GM18508 (cell line): Measurements from ENCODE around the gene ZNF732.
"Not testable (repeated sequence)": the region's sequence is repeated elsewhere in the genome, so short reads cannot be mapped to it uniquely, and the experiment has no call there.

Experiments
- ATAC-seq: cut with Tn5 transposase; IDR thresholded peaks from one replicate; pipeline ENCODE4 v1.9.1; 2021; ENCODE audit warnings: moderate number of reproducible peaks; ENCODE audit not compliant: insufficient read depth, unreplicated experiment

The ZNF732 gene

GRCh38 chr4:256492-256891 lies 48.8 kb downstream of the ZNF732 start:
- no peak for ATAC-seq

GRCh38 chr4:253936-254756 lies 51.1 kb downstream of the ZNF732 start:
- ATAC-seq: no peak

DNA sequence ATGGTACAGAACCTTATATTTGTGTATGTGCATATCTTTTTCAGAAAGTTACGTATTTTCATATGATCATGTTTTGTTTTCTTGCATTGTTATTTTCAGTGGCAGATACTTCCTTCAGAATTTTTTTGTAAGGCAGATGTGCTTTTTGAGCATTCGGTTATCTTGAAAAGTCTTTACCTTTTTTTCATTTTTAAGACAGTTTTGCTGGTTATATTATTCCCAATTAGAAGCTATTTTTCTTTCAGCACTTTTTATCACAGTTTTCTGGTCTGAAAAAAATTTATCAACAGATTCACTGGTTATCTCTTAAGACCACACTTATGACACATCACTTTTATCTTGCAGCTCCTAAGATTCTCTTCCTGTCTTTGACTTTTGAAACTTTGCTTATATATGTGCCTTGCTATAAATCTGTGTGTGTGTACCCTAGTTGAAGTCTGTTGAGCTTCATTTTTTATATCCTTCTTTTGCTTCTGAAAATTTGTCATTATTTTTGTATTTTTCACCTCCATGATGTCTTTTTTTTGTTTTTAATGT lies 53.1 kb downstream of the ZNF732 start:
- no peak for ATAC-seq

DNA sequence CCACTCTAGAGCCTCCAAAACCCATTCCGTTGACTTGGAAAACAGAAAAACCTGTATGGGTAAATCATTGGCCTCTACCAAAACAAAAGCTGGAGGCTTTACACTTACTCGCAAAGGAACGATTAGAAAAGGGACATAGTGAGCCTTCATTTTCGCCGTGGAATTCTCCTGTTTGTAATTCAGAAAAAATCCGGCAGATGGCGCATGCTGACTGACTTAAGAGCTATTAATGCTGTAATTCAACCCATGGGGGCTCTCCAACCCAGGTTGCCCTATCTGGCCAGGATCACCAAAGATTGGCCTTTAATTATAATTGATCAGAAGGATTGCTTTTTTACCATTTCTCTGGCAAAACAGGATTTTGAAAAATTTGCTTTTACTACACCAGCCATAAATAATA lies 60.8 kb downstream of the ZNF732 start:
- ATAC-seq: no peak

DNA sequence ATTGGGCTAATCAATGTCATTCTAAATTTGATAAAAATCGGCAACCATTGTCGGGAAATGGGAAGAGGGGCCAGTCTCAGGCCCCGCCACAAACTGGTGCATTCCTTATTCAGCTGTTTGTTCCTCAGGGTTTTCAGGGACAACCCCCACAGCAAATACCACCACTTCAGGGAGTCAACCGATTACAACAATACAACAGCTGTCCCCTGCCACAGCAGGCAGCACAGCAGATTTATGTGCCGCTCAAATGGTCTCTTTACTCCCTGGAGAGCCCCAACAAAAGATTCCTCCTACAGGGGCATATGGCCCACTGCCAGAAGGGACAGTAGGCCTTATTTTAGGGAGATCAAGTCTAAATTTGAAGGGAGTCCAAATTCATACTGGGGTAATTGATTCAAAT lies 61.8 kb downstream of the ZNF732 start:
- ATAC-seq: no peak

DNA sequence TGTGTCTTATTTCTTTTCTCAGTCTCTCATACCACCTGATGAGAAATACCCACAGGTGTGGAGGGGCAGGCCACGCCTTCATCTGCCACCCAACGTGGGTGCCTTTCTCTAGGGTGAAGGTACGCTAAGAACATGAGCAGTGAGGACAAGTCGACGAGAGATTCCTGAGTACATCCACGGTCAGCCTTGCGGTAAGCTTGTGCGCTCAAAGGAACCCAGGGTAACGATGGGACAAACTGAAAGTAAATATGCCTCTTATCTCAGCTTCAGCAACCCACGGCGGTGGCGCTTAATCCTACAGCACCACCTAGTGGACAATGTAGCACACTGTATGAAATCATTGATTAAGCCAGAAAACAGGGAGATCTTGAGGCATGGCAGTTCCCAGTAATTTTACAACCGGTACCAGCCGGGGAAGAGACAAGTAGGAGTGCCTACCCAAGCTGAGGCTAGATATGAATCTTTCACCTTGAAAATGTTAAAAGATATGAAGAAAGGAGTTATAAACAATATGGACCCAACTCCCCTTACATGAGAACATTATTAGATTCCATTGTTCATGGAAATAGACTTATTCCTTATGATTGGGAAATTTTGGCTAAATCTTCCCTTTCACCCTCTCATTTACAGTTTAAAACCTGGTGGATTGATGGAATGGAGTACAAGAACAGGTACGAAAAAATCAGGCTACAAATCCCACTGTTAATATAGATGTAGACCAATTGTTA lies 63.0 kb downstream of the ZNF732 start:
- ATAC-seq: no peak

GRCh38 chr4:241411-241810 lies 63.9 kb downstream of the ZNF732 start:
- not testable (repeated sequence) for ATAC-seq

DNA sequence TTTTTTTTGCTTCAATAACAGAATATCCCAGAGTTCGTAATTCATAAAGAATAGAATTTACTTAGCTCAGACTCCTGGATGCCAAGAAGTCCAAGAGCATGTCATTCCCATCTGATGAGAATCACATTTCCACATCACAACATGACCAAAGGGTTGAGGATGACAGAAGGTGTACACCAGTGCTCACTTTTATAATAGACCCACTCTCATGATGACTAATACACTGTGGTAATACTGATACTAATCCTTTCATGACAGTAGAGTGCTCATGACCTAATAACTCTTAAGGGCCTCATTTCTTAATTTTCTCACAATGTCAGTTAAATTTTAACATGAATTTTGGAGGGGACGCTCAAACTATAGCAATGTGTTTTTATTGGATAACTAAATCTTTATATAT lies 69.2 kb downstream of the ZNF732 start:
- ATAC-seq: no peak

DNA sequence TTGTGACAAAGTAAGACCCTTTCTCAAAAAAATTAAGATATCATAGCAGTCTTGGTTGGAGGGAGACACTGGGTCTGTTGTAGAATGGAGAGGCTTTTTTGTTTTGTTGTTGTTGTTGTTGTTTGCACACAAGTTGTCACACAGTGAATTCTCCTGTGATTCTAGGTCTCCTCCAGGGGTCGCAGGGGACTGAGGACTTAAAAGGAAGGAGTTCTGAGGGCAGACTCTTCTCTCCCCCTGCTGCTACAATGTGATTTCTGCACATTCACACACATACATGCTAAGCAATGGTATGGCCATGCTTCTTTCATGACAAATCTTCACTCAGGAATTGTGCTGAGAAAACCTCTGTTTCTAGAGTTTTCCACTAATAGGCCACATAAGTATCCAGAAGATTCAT lies 71.1 kb downstream of the ZNF732 start:
- no peak for ATAC-seq

DNA sequence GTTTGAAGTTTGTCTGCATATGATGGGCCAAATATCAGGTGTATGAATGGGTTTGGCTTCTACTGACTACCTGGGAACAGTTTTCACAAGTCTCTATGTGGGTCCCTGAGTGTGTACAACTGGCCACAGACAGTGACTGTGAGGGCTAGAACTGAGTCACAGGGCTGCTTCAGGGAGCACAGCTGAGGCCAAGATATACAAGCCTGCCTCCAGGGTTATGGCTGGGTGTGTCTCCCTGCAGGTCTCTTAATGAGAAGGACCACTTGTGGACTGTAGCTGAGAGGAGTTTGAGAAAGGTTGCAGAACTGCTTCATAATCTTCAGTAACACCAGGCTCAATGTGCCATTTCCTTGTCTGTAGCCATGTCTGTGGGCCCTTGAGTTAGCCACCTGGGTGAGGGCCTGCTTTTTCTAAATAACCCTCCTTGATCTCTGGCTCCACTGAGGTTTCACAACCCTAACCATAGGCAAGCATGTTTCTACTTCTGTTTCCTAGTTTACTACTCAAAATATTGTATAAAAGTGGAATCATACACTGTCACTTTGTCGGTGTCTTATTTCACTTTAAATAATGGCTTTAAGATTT lies 81.3 kb downstream of the ZNF732 start:
- no peak for ATAC-seq
